IMR-90 (cell line): Measurements from ENCODE around the gene SLC25A41.

Experiments used
- CEBPB ChIP-seq: IDR thresholded peaks from 2 replicates; pipeline ENCODE4 v1.6.1; 2012; ENCODE audit warnings: low read depth, low read length, improper control_type of control experiment
- CHD1 ChIP-seq: IDR thresholded peaks from 2 replicates; pipeline ENCODE4 v1.6.1; 2012; ENCODE audit warnings: low read depth, low read length, improper control_type of control experiment
- FOS ChIP-seq: fragments of 150-350 bp; IDR thresholded peaks from 2 replicates; pipeline ENCODE4 v1.6.1; 2016; ENCODE audit warnings: low read depth, low read length
- MAFK ChIP-seq: IDR thresholded peaks from 2 replicates; pipeline ENCODE4 v1.6.1; 2012; ENCODE audit warnings: low read depth, low read length, improper control_type of control experiment
- MAZ ChIP-seq: IDR thresholded peaks from 2 replicates; pipeline ENCODE4 v1.6.1; 2012; ENCODE audit warnings: low read depth, mild to moderate bottlenecking, low read length, improper control_type of control experiment, moderate library complexity, borderline replicate concordance
- MXI1 ChIP-seq: IDR thresholded peaks from 2 replicates; pipeline ENCODE4 v1.6.1; 2012; ENCODE audit warnings: low read depth, mild to moderate bottlenecking, low read length, moderate library complexity, borderline replicate concordance
- POLR2A ChIP-seq: IDR thresholded peaks from 2 replicates; pipeline ENCODE4 v1.6.1; 2012; ENCODE audit warnings: mild to moderate bottlenecking, low read depth, low read length
- RAD21 ChIP-seq: IDR thresholded peaks from 2 replicates; pipeline ENCODE4 v1.6.1; 2012; ENCODE audit warnings: low read length, improper control_type of control experiment
- SMC3 ChIP-seq: fragments of 150-350 bp; IDR thresholded peaks from 2 replicates; pipeline ENCODE4 v1.6.1; 2016; ENCODE audit warnings: low read depth, mild to moderate bottlenecking, antibody characterized with exemption, low read length, moderate library complexity
- TF ChIP-seq, protein P1 (sequence below): conservative IDR thresholded peaks from 2 replicates; pipeline ENCODE4 v1.5.1; 2012; ENCODE audit warnings: mild to moderate bottlenecking, low read depth, low read length, improper control_type of control experiment
- TF ChIP-seq, protein P2 (sequence below): fragments of 150-350 bp; IDR thresholded peaks from 2 replicates; pipeline ENCODE4 v1.6.1; 2017; ENCODE audit warnings: mild to moderate bottlenecking, antibody characterized with exemption, low read length, low read depth
- TF ChIP-seq, protein P3 (sequence below): fragments of 150-350 bp; IDR thresholded peaks from 2 replicates; pipeline ENCODE4 v1.6.1; 2016; ENCODE audit warnings: low read depth, mild to moderate bottlenecking, low read length, moderate library complexity, borderline replicate concordance

DNA sequence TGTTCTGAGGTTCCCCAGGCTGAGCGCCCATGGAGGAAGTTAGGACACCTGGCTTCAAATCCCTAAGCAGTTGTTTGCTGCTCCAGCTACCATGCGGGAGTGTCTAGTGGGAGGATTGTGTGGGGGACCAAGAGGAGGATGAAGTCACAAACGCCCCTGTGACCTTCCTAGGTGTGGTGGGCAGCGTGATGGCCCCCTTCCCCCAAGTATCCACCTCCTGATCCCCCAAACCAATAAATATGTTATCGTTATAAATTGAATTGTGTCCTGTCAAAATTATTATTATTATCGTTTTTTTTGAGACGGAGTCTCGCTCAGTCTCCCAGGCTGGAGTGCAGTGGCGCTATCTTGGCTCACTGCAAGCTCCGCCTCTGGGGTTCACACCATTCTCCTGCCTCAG is at the start of gene SLC25A41:
- TF ChIP-seq, protein P1, sequence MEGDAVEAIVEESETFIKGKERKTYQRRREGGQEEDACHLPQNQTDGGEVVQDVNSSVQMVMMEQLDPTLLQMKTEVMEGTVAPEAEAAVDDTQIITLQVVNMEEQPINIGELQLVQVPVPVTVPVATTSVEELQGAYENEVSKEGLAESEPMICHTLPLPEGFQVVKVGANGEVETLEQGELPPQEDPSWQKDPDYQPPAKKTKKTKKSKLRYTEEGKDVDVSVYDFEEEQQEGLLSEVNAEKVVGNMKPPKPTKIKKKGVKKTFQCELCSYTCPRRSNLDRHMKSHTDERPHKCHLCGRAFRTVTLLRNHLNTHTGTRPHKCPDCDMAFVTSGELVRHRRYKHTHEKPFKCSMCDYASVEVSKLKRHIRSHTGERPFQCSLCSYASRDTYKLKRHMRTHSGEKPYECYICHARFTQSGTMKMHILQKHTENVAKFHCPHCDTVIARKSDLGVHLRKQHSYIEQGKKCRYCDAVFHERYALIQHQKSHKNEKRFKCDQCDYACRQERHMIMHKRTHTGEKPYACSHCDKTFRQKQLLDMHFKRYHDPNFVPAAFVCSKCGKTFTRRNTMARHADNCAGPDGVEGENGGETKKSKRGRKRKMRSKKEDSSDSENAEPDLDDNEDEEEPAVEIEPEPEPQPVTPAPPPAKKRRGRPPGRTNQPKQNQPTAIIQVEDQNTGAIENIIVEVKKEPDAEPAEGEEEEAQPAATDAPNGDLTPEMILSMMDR, result no peak
- TF ChIP-seq POLR2A (no peak), FOS (no peak), MAFK (no peak), MAZ (no peak), RAD21 (no peak), MXI1 (no peak), SMC3 (no peak), CHD1 (no peak), CEBPB (no peak)
- TF ChIP-seq, protein P2, sequence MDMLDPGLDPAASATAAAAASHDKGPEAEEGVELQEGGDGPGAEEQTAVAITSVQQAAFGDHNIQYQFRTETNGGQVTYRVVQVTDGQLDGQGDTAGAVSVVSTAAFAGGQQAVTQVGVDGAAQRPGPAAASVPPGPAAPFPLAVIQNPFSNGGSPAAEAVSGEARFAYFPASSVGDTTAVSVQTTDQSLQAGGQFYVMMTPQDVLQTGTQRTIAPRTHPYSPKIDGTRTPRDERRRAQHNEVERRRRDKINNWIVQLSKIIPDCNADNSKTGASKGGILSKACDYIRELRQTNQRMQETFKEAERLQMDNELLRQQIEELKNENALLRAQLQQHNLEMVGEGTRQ, result no peak
- TF ChIP-seq, protein P3, sequence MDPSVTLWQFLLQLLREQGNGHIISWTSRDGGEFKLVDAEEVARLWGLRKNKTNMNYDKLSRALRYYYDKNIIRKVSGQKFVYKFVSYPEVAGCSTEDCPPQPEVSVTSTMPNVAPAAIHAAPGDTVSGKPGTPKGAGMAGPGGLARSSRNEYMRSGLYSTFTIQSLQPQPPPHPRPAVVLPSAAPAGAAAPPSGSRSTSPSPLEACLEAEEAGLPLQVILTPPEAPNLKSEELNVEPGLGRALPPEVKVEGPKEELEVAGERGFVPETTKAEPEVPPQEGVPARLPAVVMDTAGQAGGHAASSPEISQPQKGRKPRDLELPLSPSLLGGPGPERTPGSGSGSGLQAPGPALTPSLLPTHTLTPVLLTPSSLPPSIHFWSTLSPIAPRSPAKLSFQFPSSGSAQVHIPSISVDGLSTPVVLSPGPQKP, result no peak
